GM13977 (cell line): ENCODE measurements around the gene SRR.

Experiments
- DNase-seq: peaks from one replicate; pipeline ENCODE4 v3.0.0; 2012; ENCODE audit warnings: low spot score
- CTCF ChIP-seq: IDR thresholded peaks from 2 replicates; pipeline ENCODE4 v1.5.1; 2012; ENCODE audit warnings: mild to moderate bottlenecking, control low read depth; ENCODE audit not compliant: insufficient read depth; ENCODE audit errors: extremely low read depth, missing control alignments
- in situ Hi-C: fragments of 300-500 bp; cut with MboI; formaldehyde crosslinking; loops from one replicate; pipeline ENCODE4 v1.12.0; 2022; ENCODE audit warnings: low sequenced_read_pairs, low pct_unique_long_range_greater_than_20kb, mixed read lengths, inconsistent platforms; ENCODE audit not compliant: unreplicated experiment

The SRR gene

GRCh38 chr17:2277429-2278170, 26.1 kb upstream of the SRR start:
- in situ Hi-C loops = no loop called here
- no peak for DNase-seq
- TF ChIP-seq CTCF = no peak

- DNase-seq = no peak
- in situ Hi-C loops = no loop called here
- TF ChIP-seq CTCF = no peak
Measured at GRCh38 chr17:2279707-2280106, 24.0 kb upstream of the SRR start.

- peak; percentile 50 for TF ChIP-seq CTCF
- DNase-seq = peak; percentile 52
- in situ Hi-C loops = no loop called here
Measured at GRCh38 chr17:2282297-2282873, 21.4 kb upstream of the SRR start.

- no peak for TF ChIP-seq CTCF
- DNase-seq = no peak
- in situ Hi-C loops = no loop called here
Measured at GRCh38 chr17:2283302-2283701, 20.4 kb upstream of the SRR start.

- TF ChIP-seq CTCF = no peak
- DNase-seq = no peak
- in situ Hi-C loops = no loop called here
Measured at GRCh38 chr17:2289878-2290478, 13.8 kb upstream of the SRR start.

- TF ChIP-seq CTCF = no peak
- in situ Hi-C loops = no loop called here
- DNase-seq = no peak
Measured at GRCh38 chr17:2292100-2292499, 11.7 kb upstream of the SRR start.
